GM18517 (cell line): ENCODE measurements around the gene E2F2.

Experiments used
- ATAC-seq: cut with Tn5 transposase; IDR thresholded peaks from one replicate; pipeline ENCODE4 v1.9.1; 2021; ENCODE audit warnings: mild to moderate bottlenecking, moderate library complexity; ENCODE audit not compliant: unreplicated experiment

E2F2 gene, protein sequence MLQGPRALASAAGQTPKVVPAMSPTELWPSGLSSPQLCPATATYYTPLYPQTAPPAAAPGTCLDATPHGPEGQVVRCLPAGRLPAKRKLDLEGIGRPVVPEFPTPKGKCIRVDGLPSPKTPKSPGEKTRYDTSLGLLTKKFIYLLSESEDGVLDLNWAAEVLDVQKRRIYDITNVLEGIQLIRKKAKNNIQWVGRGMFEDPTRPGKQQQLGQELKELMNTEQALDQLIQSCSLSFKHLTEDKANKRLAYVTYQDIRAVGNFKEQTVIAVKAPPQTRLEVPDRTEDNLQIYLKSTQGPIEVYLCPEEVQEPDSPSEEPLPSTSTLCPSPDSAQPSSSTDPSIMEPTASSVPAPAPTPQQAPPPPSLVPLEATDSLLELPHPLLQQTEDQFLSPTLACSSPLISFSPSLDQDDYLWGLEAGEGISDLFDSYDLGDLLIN

DNA sequence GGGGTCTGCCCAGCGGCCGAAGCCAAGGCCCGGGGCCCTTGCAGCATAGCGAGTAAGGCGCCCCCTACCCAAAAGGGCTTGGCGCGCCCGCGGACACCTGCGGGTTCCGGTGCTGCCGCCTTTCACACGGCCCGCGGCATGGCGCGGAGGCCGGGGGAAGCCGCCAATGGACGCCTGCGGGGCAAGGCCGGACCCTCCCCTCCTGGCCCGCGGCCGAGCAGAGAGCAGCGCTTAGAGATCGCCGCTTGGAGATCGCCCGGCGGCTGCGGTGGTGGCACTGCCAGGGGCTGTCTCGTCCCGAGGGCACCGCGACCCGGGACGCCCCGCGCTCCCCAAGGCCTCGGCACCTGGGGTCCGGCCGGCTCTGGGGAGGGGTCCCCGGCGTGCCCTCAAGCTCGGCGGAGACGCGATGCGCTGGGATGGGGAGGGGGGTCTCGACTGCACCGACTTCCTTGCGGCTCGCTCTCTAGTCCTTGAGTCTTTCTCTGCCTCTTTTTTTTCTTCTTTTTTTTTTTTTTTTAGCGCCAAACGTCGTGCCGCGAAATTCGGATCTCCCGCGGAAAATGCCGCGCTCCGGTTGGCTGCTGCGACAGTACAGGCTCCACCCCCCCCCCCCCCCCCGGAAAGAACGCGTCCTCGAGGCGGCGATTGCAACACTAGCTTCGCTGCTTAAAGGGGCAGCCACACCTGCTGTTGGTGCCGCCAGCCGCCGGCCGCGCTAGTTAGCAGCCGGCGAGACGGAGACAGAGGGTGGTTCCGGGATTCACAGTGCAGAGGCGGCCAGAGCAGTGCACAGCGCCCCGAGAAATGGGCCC lies at the start of gene E2F2:
E2F2 (minus strand) TSS at position 487 of the 815 bp plus-strand sequence; CDS start at position 47, 440 bp downstream.
- ATAC-seq, result no peak

DNA sequence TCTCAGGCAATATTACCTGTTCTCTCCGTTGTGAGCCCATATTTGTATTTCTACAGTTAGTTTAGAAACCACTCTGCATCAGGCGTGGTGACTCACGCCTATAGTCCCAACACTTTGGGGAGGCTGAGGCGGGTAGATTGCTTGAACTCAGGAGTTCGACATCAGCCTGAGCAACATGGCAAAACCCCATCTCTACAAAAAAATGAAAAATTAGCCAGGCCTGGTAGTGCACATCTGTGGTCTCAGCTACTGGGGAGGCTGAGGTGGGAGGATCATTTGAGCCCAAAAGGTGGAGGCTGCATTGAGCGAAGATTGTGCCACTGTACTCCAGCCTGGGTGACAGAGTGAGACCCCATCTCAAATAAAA lies 47.9 kb upstream of the E2F2 start:
- no peak for ATAC-seq

DNA sequence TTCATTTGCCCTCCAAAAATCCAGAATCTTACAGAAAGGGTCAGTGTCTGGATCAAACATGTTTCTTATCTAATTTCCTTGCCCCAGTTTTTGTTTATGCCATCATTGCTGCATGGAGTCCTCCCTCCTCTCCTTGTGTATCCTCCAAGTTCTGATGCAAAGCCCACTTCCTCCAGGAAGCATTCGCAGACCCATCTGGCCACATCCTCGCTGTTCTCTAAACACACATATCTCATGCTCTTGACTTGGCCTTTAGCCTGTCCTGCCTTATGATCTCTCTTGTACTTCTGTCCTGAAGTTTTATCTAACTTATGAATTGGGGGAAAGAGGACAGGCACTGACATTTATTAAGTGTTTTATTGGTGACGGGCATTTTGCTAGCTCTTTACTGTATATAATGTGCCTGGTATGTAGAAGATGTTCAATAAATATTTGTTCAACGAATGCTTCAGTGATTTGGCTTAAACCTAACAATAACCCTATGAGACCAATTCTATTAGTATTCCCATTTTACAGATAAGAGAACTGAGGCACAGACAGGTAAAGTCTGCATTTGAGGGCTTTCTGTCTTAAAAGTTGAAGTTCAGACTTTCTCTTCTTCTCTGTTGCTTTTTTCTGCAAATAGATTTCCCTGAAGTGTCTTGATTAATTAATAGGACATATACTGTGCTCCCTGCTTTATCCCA lies 47.4 kb upstream of the E2F2 start:
- ATAC-seq, result no peak

DNA sequence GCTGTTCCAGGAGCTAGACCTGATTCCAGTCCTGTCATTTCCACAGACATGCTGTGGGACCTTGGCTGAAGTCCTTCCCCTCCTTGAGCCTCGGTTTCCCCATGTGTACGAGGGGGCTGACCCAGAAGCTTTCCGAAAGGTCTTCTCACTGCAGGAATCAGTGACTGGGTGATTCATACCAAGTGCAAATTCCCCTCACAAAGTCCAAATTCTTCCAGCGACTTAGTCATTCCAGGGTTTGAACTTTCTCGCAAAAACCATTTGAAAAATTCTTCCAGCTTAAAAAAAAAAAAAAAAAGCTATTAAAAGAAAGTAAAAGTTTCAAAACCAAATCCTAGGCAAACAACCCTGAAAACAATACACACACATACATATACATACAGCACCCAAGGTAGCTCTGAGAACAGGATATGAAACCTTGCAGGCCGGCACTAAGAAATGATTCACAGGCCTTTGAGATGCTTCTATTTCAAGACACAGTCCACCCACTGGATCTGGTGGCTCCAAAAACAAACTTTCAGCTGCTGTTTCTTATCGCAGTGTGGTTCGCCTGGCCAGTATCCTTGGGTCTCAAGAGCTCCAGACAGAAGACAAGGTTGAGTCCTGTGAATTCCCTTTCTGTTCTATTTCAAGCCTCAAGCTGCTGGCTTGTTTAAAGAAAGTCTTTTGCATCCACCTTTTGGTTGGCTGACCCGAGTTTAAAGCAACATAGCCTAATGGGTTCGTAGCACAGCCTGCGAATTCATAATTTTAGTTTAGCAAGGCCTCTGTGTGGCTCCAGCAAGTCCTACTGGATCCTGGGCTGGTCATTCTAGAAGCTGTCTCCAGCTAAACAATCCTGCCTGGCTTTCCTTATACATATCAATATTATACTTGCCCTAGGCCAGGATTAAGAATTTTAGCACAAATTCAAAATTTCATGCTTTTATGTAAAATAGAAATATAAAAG lies 46.3 kb upstream of the E2F2 start:
- ATAC-seq, result peak; percentile 92

DNA sequence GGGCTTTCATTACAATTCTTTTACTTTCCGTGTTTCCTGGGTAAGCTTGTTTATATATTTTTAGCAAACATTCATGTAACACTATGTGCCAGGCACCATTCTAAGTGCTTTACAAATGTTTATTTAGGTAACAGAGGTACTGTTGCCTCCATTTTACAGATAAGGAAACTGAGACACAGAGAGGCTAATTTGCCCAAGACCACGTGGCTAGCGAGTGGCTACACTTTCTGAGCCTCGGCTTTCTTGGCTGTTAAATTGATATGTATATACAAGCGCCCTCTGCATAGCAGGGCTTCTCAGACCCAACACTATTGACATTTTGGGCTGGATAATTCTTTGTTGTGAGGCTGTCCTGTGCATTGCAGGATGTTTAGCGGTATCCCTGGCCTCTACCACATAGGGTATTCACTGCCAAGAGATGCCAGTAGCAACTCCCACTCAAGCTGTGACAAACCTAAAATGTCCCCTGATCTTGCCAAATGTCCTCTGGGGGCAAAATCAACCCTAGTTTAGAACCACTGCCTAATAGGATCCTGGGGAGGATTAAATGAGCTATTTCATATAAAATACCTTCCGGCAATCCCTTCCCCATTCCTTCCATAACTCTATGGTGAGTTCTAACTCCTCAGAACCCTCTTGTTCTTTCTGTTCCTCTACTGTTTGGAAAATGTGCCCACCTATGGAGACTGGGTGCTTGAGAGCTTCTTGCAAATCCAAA lies 45.5 kb upstream of the E2F2 start:
- no peak for ATAC-seq

DNA sequence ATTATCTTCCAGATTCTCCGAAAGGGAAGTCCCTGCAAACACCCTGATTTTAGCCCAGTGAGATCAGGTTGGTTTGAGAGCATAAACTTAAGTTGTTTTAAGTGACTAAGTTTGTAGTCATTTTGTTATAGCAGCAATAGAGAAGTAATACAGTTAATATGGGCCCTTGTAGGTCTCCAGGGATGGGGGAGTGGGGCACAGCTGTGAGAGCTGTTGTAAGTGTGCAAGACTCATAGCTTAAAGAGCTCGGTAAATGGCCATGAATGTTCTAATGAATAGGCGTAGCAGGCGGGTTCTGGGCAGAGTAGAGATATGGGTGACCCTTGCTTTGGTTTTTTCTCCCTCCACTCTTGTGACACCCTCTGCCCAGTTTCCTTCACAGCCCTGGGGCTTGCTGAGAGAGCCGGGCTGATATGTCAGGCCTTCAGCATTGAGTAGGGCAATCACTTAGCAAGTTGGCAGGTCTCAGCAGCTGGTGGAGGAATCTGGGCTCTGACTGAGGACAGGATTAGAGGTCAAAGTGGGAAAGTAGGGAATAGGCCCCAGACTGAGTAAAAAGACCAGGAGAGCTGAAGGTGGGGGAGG lies 44.3 kb upstream of the E2F2 start:
- no peak for ATAC-seq

DNA sequence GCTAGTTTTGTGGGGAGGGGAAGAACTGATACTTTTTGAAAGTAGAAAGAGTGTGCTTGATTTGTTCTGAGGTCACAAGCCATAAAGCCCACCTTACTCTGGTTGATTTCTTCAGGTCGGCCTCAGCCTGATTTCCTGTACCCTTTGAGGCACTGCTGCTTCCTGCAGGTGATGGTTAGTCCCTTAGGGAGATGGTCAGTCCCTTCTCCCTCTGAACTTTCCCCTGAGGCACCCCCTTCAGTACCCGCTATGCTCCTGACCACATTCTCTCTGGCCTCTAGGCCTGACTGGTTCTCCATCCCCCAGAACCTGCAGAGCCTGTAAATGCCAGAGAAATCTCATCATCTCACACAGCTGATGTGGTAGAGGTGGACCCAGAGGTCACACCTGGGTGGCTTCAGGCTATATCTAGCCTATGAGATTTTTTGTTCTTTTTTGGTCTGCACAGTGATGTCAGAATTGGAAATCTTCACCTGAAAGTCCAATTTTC lies 43.3 kb upstream of the E2F2 start:
- no peak for ATAC-seq

DNA sequence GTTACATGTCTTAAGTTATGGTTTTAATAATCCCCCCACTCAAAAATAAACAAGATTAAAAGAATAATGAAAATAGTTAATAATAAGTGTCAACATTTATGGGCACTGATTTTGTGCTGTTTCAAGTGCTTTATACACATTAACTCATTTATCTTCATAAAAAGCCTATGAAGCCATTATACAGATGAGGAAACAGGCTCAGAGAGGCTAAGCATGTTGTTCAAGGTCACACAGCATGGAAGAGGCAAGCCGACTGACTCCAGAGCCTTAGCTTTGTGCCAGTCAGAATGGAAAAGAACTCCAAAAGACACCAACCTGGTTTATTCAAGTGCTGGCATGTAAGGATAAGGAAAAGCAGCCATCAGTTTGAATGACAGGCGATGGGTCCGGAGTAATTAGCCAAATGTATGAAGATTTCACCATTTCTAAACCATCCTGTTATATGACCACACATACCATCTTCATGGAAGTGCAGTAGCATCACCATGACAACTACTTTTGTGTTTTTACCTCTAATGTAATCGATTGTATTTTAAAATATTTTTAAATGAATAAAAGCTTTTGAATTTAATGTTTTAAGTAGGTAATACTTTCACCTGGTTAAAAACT lies 42.6 kb upstream of the E2F2 start:
- ATAC-seq, result no peak

DNA sequence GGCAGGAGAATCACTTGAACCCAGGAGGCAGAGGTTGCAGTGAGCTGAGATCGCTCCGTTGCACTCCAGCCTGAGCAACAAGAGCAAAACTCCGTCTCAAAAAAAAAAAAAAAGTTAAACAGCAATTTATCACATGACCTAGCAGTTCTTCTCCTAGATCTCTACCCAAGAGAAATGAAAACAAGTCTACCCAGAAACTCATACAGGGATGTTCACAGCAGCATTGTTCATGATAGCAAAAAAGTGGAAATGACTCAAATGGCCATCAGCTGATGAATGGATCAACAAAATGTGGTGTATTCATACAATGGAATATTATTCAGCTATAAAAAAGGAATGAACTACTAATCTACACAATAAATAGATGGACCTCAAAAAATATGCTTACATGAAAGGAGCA lies 40.4 kb upstream of the E2F2 start:
- ATAC-seq, result no peak

DNA sequence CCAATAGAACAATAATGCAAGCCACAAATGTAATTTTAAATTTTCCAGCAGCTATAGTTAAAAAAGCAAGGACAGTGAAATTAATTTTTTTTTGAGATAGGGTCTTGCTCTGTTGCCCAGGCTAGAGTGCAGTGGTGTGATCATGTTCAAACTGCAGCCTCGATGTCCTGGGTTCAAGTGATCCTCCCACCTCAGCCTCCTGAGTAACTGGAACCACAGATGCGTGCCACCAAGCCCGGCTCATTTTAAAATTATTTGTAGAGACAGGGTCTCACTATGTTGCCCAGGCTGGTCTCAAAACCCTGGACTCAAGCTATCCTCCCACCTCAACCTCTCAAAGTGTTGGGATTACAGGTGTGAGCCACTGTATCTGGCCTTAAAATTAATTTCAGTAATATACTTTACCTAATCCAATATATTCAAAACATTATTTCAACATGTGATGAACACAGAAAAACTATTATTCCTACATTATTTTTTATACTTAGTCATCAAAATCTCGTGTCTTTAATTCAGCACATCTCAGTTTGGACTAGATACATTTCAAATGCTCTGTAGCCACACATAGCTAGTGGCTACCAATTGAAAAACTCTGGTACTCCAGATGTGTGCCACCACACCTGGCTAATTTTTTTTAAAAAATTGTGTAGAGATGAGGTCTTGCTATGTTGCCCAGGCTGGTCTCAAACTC lies 39.1 kb upstream of the E2F2 start:
- no peak for ATAC-seq

DNA sequence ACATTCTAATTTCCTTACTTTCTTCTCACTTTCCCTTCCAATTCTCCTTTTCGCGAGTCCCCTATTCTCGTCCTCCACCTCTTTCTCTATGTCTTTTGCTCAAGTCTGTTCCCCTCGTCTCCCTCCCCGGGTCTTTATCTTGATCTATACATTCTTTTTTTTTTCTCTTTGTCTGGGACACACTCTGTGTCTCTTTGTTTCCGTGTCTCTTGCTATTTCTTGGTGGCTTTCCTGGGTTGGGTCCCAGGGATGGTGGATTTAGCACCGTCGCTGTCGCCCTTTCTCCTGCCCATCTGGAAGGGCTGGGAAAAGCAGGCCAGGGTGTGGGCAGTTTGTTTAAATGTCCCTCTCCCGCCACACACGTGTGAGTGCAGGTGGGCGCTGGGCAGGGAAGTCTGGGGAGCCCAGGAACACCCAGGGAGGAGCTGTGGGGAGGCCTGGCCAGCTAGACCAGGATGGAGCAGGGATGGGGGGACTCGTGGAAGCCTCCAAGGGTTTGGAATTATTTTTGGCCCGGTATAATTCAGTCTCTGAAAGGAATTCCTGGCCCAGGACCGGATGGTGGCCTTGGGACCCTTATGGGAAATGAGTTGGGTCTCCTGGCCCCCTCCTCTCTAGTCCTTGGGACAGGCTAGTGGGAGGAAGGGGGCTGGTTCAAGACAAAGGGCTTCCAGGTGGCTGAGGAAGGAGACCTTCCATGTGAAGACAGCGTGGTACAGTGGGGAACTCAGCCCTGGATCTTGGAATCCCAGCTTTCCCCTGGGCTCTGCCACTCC lies 37.8 kb upstream of the E2F2 start:
- ATAC-seq, result no peak

DNA sequence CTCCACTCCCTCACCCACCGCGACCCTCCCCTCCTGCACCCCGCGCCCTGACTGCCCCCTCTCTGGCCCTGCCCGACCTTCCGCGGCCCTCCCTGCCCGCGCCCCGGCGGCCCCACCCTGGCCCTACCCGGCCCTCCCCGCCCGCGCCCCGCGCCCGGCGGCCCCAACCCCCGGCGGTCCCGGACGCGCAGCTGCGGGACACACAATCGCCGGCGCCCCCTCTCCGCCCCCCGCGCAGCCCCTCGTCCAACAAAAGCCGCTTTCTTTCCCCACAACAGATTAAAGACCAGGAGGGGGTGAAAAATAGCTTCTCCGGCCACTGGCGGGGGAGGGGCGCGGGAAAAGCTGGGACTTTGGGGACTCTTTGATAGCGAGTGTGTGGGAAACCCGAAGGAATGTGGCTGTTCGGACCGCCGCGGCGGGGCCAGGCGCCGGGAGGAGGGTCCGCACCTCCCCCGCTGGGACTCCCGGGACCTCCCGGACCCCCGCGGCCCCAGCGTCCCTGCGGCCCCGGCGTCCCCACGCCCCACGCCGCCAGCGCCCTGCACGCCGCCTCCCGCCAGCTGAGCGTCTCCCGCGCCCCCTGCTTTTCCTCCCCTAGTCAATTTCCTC lies 37.1 kb upstream of the E2F2 start:
- ATAC-seq, result no peak

DNA sequence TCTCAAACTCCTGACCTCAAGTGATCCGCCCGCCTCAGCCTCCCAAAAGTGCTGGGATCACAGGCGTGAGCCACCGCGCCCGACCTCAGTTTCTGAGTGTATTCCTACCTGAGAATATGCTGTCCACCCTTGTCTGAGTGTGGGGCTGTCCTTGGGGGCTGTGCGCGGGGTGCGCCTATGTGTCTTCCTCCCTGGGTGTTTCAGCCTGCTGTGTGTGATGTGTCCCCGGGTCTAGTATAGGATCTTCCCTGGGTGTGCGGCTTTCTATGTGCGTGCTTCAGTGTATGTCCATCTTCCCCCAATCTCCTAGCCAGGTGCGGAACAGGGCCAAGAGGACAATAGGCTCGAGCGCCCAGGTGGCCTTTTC lies 36.6 kb upstream of the E2F2 start:
- ATAC-seq, result no peak

DNA sequence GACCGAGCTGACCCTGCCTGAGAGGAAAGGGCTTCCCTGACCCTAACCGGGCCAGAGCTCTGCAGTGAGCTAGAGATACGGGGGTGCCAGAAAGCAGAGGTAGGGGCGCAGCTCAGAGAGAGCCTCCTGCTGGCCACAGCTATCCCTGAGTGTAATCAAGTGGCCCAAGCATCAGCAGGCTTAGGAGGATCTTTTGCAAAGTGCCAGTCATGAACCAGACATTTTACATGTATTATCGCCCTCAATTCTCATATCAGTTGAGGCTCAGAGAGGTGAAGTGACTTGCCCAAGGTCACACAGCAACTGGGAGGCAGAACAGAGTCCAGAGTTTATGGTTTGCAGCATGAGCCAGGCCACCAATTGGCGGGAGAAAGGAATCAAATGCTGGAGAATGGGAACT lies 35.3 kb upstream of the E2F2 start:
- no peak for ATAC-seq

DNA sequence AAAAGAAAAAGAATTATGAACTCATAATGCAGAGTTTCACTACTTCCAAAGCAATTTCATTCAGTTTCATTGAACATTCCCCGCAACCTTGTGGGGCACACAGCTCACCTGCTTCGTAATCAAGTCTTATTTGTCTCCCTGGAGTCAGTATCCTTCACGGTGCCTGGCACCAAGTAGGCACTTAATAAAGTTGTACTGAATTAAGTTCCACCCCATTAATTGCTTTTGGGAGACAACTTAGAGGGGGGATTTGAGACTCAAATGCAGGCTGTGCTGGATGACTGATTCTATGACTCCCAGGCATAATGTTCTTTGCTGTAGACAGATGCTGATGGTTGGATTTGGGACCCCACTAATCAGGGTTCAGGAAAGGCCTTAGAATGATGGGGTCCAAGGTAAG lies 34.7 kb upstream of the E2F2 start:
- no peak for ATAC-seq

DNA sequence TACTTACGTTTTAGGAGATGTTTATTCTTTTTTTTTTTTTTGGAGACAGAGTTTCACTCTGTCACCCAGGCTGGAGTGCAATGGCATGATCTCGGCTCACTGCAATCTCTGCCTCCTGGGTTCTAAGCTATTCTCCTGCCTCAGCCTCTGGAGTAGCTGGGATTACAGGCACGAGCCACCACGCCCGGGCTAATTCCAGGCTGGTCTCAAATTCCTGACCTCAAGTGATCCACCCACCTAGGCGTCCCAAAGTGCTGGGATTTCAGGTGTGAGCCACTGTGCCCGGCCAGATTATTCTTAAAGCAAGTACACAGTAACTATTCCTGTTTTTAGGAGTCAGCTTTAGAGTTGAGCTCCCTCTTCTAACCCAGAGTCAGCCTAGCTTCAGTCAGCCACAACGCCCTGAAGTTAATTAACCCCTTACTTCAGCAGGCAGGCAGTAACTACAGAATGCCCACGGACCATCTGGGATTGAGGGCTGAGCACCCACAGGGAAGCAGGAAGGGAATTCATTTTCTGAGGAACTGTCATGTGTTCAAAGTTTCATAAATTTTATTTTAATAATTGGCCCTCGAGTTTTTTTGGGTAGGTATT lies 33.6 kb upstream of the E2F2 start:
- ATAC-seq, result no peak
